Stomach (tissue), 19 donors: ENCODE measurements around the gene ZNF81. TPM values are rescaled to one million over a fixed set of nuclear protein-coding genes. Genes with fewer than 3 reads are reported as not detected.

Experiments
- DNase-seq, 2 donors: peaks; one replicate each; pipeline versions ENCODE4 v3.0.0 to v3.0.0-alpha.2; 2013 to 2019
- H3K27ac ChIP-seq, 5 donors: fragments of 200-600 bp in 4 of 5; sonication (generic) in 4 of 5; one replicate each; pipeline ENCODE4 v1.5.1; 2013 to 2019; ENCODE audit warnings: mild to moderate bottlenecking in 1 of 5, moderate library complexity in 1 of 5
- H3K27me3 ChIP-seq, 3 donors: fragments of 200-600 bp; sonication (generic); one replicate each; pipeline ENCODE4 v1.5.1; 2017 to 2019; ENCODE audit warnings: mixed run types in 1 of 3
- H3K36me3 ChIP-seq, 4 donors: fragments of 200-600 bp; sonication (generic); 1 replicate in 3 of 4; 2 replicates in 1 of 4; pipeline ENCODE4 v1.5.1; 2016 to 2019
- H3K4me1 ChIP-seq, 4 donors: fragments of 200-600 bp; sonication (generic); one replicate each; pipeline ENCODE4 v1.5.1; 2016 to 2019
- H3K4me3 ChIP-seq, 4 donors: fragments of 200-600 bp; sonication (generic) in 3 of 4; one replicate each; pipeline ENCODE4 v1.5.1; 2016 to 2019; ENCODE audit warnings: mild to moderate bottlenecking in 1 of 4
- H3K9me3 ChIP-seq, 4 donors: fragments of 200-600 bp; sonication (generic); one replicate each; pipeline ENCODE4 v1.5.1; 2016 to 2019
- CTCF ChIP-seq, 7 experiments: fragments of 450-650 bp in 4 of 7; fragments of 200-600 bp in 3 of 7; sonication (generic) in 3 of 7; IDR thresholded peaks; one replicate each; pipeline ENCODE4 v1.5.1; 2016 to 2019; ENCODE audit warnings: antibody characterized with exemption in 7 of 7, control low read depth in 2 of 7, mild to moderate bottlenecking in 1 of 7
- EP300 ChIP-seq: sonication (generic); formaldehyde crosslinking; IDR thresholded peaks from one replicate; pipeline ENCODE4 v1.6.1; 2017; ENCODE audit warnings: antibody characterized with exemption
- POLR2A ChIP-seq, 4 donors: fragments of 450-650 bp; IDR thresholded peaks; one replicate each; pipeline ENCODE4 v1.6.1; 2016; ENCODE audit warnings: antibody characterized with exemption in 4 of 4, control low read depth in 2 of 4, mild to moderate bottlenecking in 1 of 4, moderate library complexity in 1 of 4
- POLR2AphosphoS5 ChIP-seq, 3 donors: sonication (generic); formaldehyde crosslinking; IDR thresholded peaks; one replicate each; pipeline ENCODE4 v1.6.1; 2016; ENCODE audit warnings: antibody characterized with exemption in 3 of 3
- WGBS, 5 donors: extraction: QIAGEN DNeasy Blood & Tissue Kit in 3 of 5; methylation state at CpG; one replicate each; pipeline versions ENCODE4 v1.1.5 to v1.1.7; 2013 to 2018; 5-methylcytosine and 5-hydroxymethylcytosine counted together
- intact Hi-C: fragments of 100-400 bp; cut with DNase I; formaldehyde crosslinking; loops from one replicate; pipeline ENCODE4 v1.15.1; 2023; ENCODE audit warnings: low total_unique reads
- long read RNA-seq, 10 donors: transcript quantifications; one replicate each; lab custom pipeline, GENCODE V29; 2026
- polyA plus RNA-seq, 3 donors: library from polyadenylated mRNA; stranded (reverse); fragments of 200-250 nt; gene quantifications; one replicate each; pipeline ENCODE4 v1.2.3, GENCODE V29; 2013
- total RNA-seq, 5 donors: library from RNA; depleted of rRNA; stranded (reverse); fragments of >200 nt; gene quantifications; one replicate each; pipeline versions ENCODE4 v1.1.0 to v1.2.3, GENCODE V29; 2014 to 2016
- donor health status: healthy with polysubstance abuse.
- donor health status: Bipolar disorder and iron deficiency.
- donor health status: healthy.

ZNF81 gene
- 10 to 100 TPM in 1 of 5 donors, 1 to 10 TPM in 4; 2.0 to 10.5 (median 4.0) TPM for total RNA-seq
- polyA plus RNA-seq = 1 to 10 TPM in 1 of 3 donors, under 1 TPM in 2; 0.46 to 1.3 (median 0.56) TPM
- long read RNA-seq, donor 1 = 0 reads
- long read RNA-seq, donor 2 = 0 reads
- long read RNA-seq, donor 3 = 0 reads
- long read RNA-seq, donor 4 = 0 reads
- long read RNA-seq, donor 5 = 0 reads
- long read RNA-seq, donor 6, full-length matches to known transcripts = 1 of 1 reads
- long read RNA-seq, donor 6, partial matches to known transcripts = 0 of 1 reads
- long read RNA-seq, donor 6, other reads (novel, unspliced or antisense) = 0 of 1 reads
- long read RNA-seq, donor 7, full-length matches to known transcripts = 1 of 1 reads
- long read RNA-seq, donor 7, partial matches to known transcripts = 0 of 1 reads
- long read RNA-seq, donor 7, other reads (novel, unspliced or antisense) = 0 of 1 reads
- long read RNA-seq, donor 8 = 0 reads
- long read RNA-seq, donor 9 = 0 reads
- long read RNA-seq, donor 10 = 0 reads

GRCh38 chrX:47836164-47837072, at the start of gene ZNF81:
TSS of gene ZNF81 (plus strand) at chrX:47836902. CDS start at chrX:47846268, 9,366 bp downstream.
- peak within 1 kb of the TSS; percentile 45 to 59 (median 54) for H3K4me3 ChIP-seq
- H3K4me1 ChIP-seq = peaks cover 0 to 17% (median 9%) of the 10 kb centered on the region in 4 donors
- H3K9me3 ChIP-seq = no peaks in the 10 kb centered on the region
- WGBS, 5 donors = 0 to 43% (median 8%) methylated on average over 26 to 41 of the region's 41 CpGs
- no peaks in the 10 kb centered on the region for H3K27me3 ChIP-seq
- TF ChIP-seq POLR2A (IDR thresholded peaks at IDR 0.05) = no peak
- TF ChIP-seq CTCF (IDR thresholded peaks at IDR 0.05) = no peak
- TF ChIP-seq EP300 = no peak
- peak; percentile 62 to 84 (median 65) for TF ChIP-seq POLR2AphosphoS5 (IDR thresholded peaks at IDR 0.05)
- intact Hi-C loops = no loop called here
- H3K36me3 ChIP-seq = no peaks in the 10 kb centered on the region
- DNase-seq = peak; percentile 94 to 98
- peak within 1 kb of the TSS; percentile 41 to 82 (median 75) for H3K27ac ChIP-seq

GRCh38 chrX:47796433-47796906, 40.2 kb upstream of the ZNF81 start:
- WGBS, 5 donors = 24 to 42% (median 30%) methylated on average over 3 of the region's 3 CpGs
- intact Hi-C loops = no loop called here
- no peak for DNase-seq
- Histone ChIP-seq H3K27ac (no peak overlapping the region), H3K9me3 (no peaks in the 10 kb centered on the region), H3K27me3 (no peaks in the 10 kb centered on the region), H3K36me3 (no peaks in the 10 kb centered on the region), H3K4me1 (no peaks in the 10 kb centered on the region), H3K4me3 (no peak overlapping the region)
- no peak for TF ChIP-seq CTCF (IDR thresholded peaks at IDR 0.05)
- TF ChIP-seq POLR2A (IDR thresholded peaks at IDR 0.05) = no peak
- TF ChIP-seq EP300 = no peak
- no peak for TF ChIP-seq POLR2AphosphoS5 (IDR thresholded peaks at IDR 0.05)

GRCh38 chrX:47797084-47797483, 39.6 kb upstream of the ZNF81 start:
- no peak for DNase-seq
- intact Hi-C loops = no loop called here
- Histone ChIP-seq H3K27ac (no peak overlapping the region), H3K9me3 (no peaks in the 10 kb centered on the region), H3K4me3 (no peak overlapping the region), H3K4me1 (no peaks in the 10 kb centered on the region), H3K36me3 (no peaks in the 10 kb centered on the region), H3K27me3 (no peaks in the 10 kb centered on the region)
- TF ChIP-seq POLR2AphosphoS5 (IDR thresholded peaks at IDR 0.05) (no peak), POLR2A (IDR thresholded peaks at IDR 0.05) (no peak), EP300 (no peak), CTCF (IDR thresholded peaks at IDR 0.05) (no peak)
- WGBS, 5 donors = 47 to 83% (median 66%) methylated on average over 2 of the region's 2 CpGs

- Histone ChIP-seq H3K36me3 (no peaks in the 10 kb centered on the region), H3K27me3 (no peaks in the 10 kb centered on the region), H3K9me3 (no peaks in the 10 kb centered on the region), H3K27ac (no peak overlapping the region), H3K4me3 (no peak overlapping the region), H3K4me1 (no peaks in the 10 kb centered on the region)
- intact Hi-C loops = no loop called here
- TF ChIP-seq POLR2AphosphoS5 (IDR thresholded peaks at IDR 0.05) (no peak), POLR2A (IDR thresholded peaks at IDR 0.05) (no peak)
- DNase-seq = no peak
- 60 to 95% (median 83%) methylated on average over 2 of the region's 2 CpGs for WGBS, 5 donors
Observed at GRCh38 chrX:47798861-47799260, 37.8 kb upstream of the ZNF81 start.
